Measurements from ENCODE around the gene EXD1.
"Not testable (repeated sequence)": the region's sequence is repeated elsewhere in the genome, so short reads cannot be mapped to it uniquely, and the experiment has no call there.

EXD1 gene

DNA sequence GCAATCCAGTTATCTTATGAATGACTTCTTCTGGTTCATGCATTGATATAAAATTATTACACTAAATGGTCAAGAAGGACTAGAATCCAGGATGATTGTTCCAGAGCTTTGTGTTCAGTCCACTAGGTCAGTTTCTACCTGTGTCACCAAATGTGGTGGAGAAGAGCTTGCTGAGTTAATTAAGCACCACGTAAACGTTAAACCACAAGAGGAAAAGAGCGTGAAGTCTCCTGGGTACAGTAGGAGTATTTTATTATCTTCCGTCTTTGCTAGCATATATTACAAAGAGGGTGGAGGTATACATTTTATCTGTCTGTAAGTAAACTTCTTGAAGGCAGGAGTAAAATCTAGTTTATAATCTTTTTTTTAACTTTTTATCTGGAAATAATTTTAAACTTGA lies 24.0 kb upstream of the EXD1 start:
- H3K14ac ChIP-seq (ENCODE audit: low read length) = no peak overlapping the region
- WGBS, 2 donors (ENCODE audit: extremely low coverage in 2 of 2, insufficient read length in 2 of 2, insufficient replicate concordance in 1 of 2) = no CpG with 5 or more reads among the region's 4 CpGs

GRCh38 chr15:41251411-41251810 lies 20.9 kb upstream of the EXD1 start:
- Histone ChIP-seq H2BK120ac (ENCODE audit: low read depth, low read length) (no peak overlapping the region), H3K4me2 (ENCODE audit: insufficient read depth, low read length, poor library complexity, severe bottlenecking) (no peak overlapping the region), H3K9me3 (replicated peaks in 1 of 2; ENCODE audit: control insufficient read depth in 2 of 2, insufficient read depth in 1 of 2, low read depth in 1 of 2, low read length in 2 of 2) (no peaks in the 10 kb centered on the region), H3K4me3 (ENCODE audit: low read length in 2 of 2) (no peak overlapping the region), H4K8ac (ENCODE audit: low read depth, low read length) (no peak overlapping the region), H3K4me1 (ENCODE audit: control insufficient read depth in 2 of 2, insufficient read depth in 1 of 2, low read depth in 1 of 2, low read length in 2 of 2) (no peaks in the 10 kb centered on the region), H3K9ac (ENCODE audit: low read depth, low read length, poor library complexity) (no peak overlapping the region), H3K23ac (ENCODE audit: low read depth, low read length, poor library complexity) (no peak overlapping the region), H2BK12ac (ENCODE audit: low read length) (no peak overlapping the region), H3K14ac (ENCODE audit: low read length) (no peak overlapping the region), H2BK15ac (ENCODE audit: low read length) (no peak overlapping the region), H4K91ac (ENCODE audit: low read depth, low read length, poor library complexity) (no peak overlapping the region), H3K27ac (replicated peaks; ENCODE audit: low read length) (no peak overlapping the region), H3K18ac (ENCODE audit: low read length) (no peak overlapping the region), H3K79me1 (ENCODE audit: low read depth, low read length) (peaks cover 3% of the 10 kb centered on the region), H3K27me3 (ENCODE audit: control insufficient read depth in 3 of 3, insufficient read depth in 3 of 3, low read depth in 1 of 3, low read length in 3 of 3) (no peaks in the 10 kb centered on the region), H3K4ac (ENCODE audit: low read length) (no peak overlapping the region), H2AFZ (ENCODE audit: low read length) (no peak overlapping the region), H3K36me3 (replicated peaks in 1 of 2; ENCODE audit: control insufficient read depth in 2 of 2, insufficient read depth in 2 of 2, low read length in 2 of 2) (peaks cover 0 to 35% of the 10 kb centered on the region in 2 donors), H2BK5ac (ENCODE audit: low read length) (no peak overlapping the region), H2AK5ac (ENCODE audit: low read depth, low read length) (no peak overlapping the region)
- WGBS, 2 donors (ENCODE audit: extremely low coverage in 2 of 2, insufficient read length in 2 of 2, insufficient replicate concordance in 1 of 2) = no CpG with 5 or more reads among the region's 5 CpGs
- DNase-seq (ENCODE audit: low spot score) = no peak

More for the DNA sequence above, 24.0 kb upstream of the EXD1 start:
- Histone ChIP-seq H2BK5ac (ENCODE audit: low read length) (no peak overlapping the region), H3K9ac (ENCODE audit: low read depth, low read length, poor library complexity) (no peak overlapping the region), H3K4ac (ENCODE audit: low read length) (no peak overlapping the region), H3K18ac (ENCODE audit: low read length) (no peak overlapping the region), H2BK12ac (ENCODE audit: low read length) (no peak overlapping the region), H3K23ac (ENCODE audit: low read depth, low read length, poor library complexity) (no peak overlapping the region), H2BK15ac (ENCODE audit: low read length) (no peak overlapping the region), H4K8ac (ENCODE audit: low read depth, low read length) (no peak overlapping the region), H3K27me3 (ENCODE audit: control insufficient read depth in 3 of 3, insufficient read depth in 3 of 3, low read depth in 1 of 3, low read length in 3 of 3) (no peaks in the 10 kb centered on the region), H3K27ac (replicated peaks; ENCODE audit: low read length) (no peak overlapping the region), H3K79me1 (ENCODE audit: low read depth, low read length) (no peaks in the 10 kb centered on the region), H3K4me2 (ENCODE audit: insufficient read depth, low read length, poor library complexity, severe bottlenecking) (no peak overlapping the region), H3K4me3 (ENCODE audit: low read length in 2 of 2) (no peak overlapping the region), H2AFZ (ENCODE audit: low read length) (no peak overlapping the region), H3K36me3 (replicated peaks in 1 of 2; ENCODE audit: control insufficient read depth in 2 of 2, insufficient read depth in 2 of 2, low read length in 2 of 2) (peaks cover 3 to 43% of the 10 kb centered on the region in 2 donors), H3K4me1 (ENCODE audit: control insufficient read depth in 2 of 2, insufficient read depth in 1 of 2, low read depth in 1 of 2, low read length in 2 of 2) (no peaks in the 10 kb centered on the region), H3K9me3 (replicated peaks in 1 of 2; ENCODE audit: control insufficient read depth in 2 of 2, insufficient read depth in 1 of 2, low read depth in 1 of 2, low read length in 2 of 2) (no peaks in the 10 kb centered on the region), H2AK5ac (ENCODE audit: low read depth, low read length) (no peak overlapping the region), H2BK120ac (ENCODE audit: low read depth, low read length) (no peak overlapping the region), H4K91ac (ENCODE audit: low read depth, low read length, poor library complexity) (no peak overlapping the region)
- no peak for DNase-seq (ENCODE audit: low spot score)

DNA sequence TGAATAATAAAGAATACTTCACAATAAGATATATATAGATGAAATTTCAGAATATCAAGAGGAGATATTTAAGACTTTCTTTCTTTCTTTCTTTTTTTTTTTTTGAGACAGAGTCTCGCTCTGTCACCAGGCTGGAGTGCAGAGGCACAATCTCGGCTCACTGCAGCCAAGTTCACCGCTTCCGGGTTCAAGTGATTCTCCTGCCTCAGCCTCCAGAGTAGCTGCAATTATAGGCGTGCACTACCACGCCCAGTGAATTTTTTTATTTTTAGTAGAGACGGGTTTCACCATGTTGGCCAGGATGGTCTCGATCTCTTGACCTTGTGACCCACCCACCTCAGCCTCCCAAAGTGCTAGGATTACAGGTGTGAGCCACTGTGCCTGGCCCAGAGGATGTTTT lies 20.2 kb upstream of the EXD1 start:
- not testable (repeated sequence) for H3K9ac ChIP-seq (ENCODE audit: low read depth, low read length, poor library complexity); H2AFZ ChIP-seq (ENCODE audit: low read length); H3K4me3 ChIP-seq (ENCODE audit: low read length in 2 of 2); H2AK5ac ChIP-seq (ENCODE audit: low read depth, low read length); H4K8ac ChIP-seq (ENCODE audit: low read depth, low read length); H3K4ac ChIP-seq (ENCODE audit: low read length); H2BK15ac ChIP-seq (ENCODE audit: low read length); H3K4me1 ChIP-seq (ENCODE audit: control insufficient read depth in 2 of 2, insufficient read depth in 1 of 2, low read depth in 1 of 2, low read length in 2 of 2); H3K18ac ChIP-seq (ENCODE audit: low read length); H2BK12ac ChIP-seq (ENCODE audit: low read length); H3K4me2 ChIP-seq (ENCODE audit: insufficient read depth, low read length, poor library complexity, severe bottlenecking); H3K79me1 ChIP-seq (ENCODE audit: low read depth, low read length); H3K23ac ChIP-seq (ENCODE audit: low read depth, low read length, poor library complexity); H2BK120ac ChIP-seq (ENCODE audit: low read depth, low read length); H3K27ac ChIP-seq (replicated peaks; ENCODE audit: low read length); H4K91ac ChIP-seq (ENCODE audit: low read depth, low read length, poor library complexity); H2BK5ac ChIP-seq (ENCODE audit: low read length); DNase-seq (ENCODE audit: low spot score); H3K9me3 ChIP-seq (replicated peaks in 1 of 2; ENCODE audit: control insufficient read depth in 2 of 2, insufficient read depth in 1 of 2, low read depth in 1 of 2, low read length in 2 of 2); H3K27me3 ChIP-seq (ENCODE audit: control insufficient read depth in 3 of 3, insufficient read depth in 3 of 3, low read depth in 1 of 3, low read length in 3 of 3); H3K14ac ChIP-seq (ENCODE audit: low read length)
- WGBS, 2 donors (ENCODE audit: extremely low coverage in 2 of 2, insufficient read length in 2 of 2, insufficient replicate concordance in 1 of 2) = no CpG with 5 or more reads among the region's 8 CpGs
- H3K36me3 ChIP-seq (replicated peaks in 1 of 2; ENCODE audit: control insufficient read depth in 2 of 2, insufficient read depth in 2 of 2, low read length in 2 of 2) = peaks cover 0 to 32% of the 10 kb centered on the region in 2 donors

DNA sequence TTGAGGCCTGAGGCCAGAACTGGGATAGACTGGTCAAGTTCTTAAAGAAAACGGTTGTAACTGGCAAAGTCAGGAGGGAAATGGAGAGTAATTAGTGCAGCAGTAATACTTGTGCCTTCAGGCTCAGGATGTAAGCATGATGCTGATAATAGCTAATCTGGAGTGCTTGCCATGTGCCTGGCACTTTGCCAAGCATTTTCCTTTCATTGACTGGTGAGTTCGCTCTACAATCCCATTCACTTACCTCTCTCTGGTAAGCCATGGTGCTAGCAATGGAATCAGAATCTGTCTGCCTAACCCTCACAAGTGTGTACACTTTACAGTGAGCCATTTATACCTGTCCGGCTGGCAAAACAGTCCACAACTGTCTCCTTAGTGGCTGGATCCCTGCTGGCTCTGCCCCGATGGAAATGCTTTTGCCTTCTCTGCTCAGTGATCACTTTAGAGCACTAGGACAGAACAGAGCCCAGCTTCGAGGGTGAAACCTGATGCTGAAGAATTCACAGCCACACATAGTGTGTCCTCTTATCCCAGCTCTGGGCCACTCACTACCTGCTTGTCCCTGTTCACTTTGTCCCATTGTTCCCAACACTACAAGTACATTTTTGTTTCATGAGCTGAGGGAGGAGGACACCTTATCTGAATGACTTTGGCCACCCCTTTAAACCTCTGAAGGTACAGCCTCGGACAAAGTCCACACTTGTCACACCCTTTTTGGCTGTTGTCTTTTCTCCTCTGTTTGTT lies 10.8 kb upstream of the EXD1 start:
- no CpG with 5 or more reads among the region's 6 CpGs for WGBS, 2 donors (ENCODE audit: extremely low coverage in 2 of 2, insufficient read length in 2 of 2, insufficient replicate concordance in 1 of 2)
- Histone ChIP-seq H3K18ac (ENCODE audit: low read length) (no peak overlapping the region), H3K36me3 (replicated peaks in 1 of 2; ENCODE audit: control insufficient read depth in 2 of 2, insufficient read depth in 2 of 2, low read length in 2 of 2) (peaks cover 7 to 26% of the 10 kb centered on the region in 2 donors), H3K79me1 (ENCODE audit: low read depth, low read length) (no peaks in the 10 kb centered on the region), H2BK5ac (ENCODE audit: low read length) (no peak overlapping the region), H2BK15ac (ENCODE audit: low read length) (no peak overlapping the region), H3K9ac (ENCODE audit: low read depth, low read length, poor library complexity) (no peak overlapping the region), H3K4ac (ENCODE audit: low read length) (no peak overlapping the region), H3K4me3 (ENCODE audit: low read length in 2 of 2) (no peak overlapping the region), H2BK120ac (ENCODE audit: low read depth, low read length) (no peak overlapping the region), H4K91ac (ENCODE audit: low read depth, low read length, poor library complexity) (no peak overlapping the region), H2AFZ (ENCODE audit: low read length) (no peak overlapping the region), H2BK12ac (ENCODE audit: low read length) (no peak overlapping the region), H3K27ac (replicated peaks; ENCODE audit: low read length) (no peak overlapping the region), H3K14ac (ENCODE audit: low read length) (no peak overlapping the region), H2AK5ac (ENCODE audit: low read depth, low read length) (no peak overlapping the region), H4K8ac (ENCODE audit: low read depth, low read length) (no peak overlapping the region), H3K27me3 (ENCODE audit: control insufficient read depth in 3 of 3, insufficient read depth in 3 of 3, low read depth in 1 of 3, low read length in 3 of 3) (no peaks in the 10 kb centered on the region), H3K23ac (ENCODE audit: low read depth, low read length, poor library complexity) (no peak overlapping the region), H3K4me1 (ENCODE audit: control insufficient read depth in 2 of 2, insufficient read depth in 1 of 2, low read depth in 1 of 2, low read length in 2 of 2) (no peaks in the 10 kb centered on the region), H3K9me3 (replicated peaks in 1 of 2; ENCODE audit: control insufficient read depth in 2 of 2, insufficient read depth in 1 of 2, low read depth in 1 of 2, low read length in 2 of 2) (no peaks in the 10 kb centered on the region), H3K4me2 (ENCODE audit: insufficient read depth, low read length, poor library complexity, severe bottlenecking) (no peak overlapping the region)
- no peak for DNase-seq (ENCODE audit: low spot score)

Measured in neuronal stem cell (in vitro differentiated cells).